Measurements from ENCODE around the gene CDCP2.

Gene CDCP2

GRCh38 chr1:54152696-54153095 lies at the start of gene CDCP2:
Gene CDCP2 (minus strand): TSS chr1:54153000. CDS start chr1:54152922, 78 bp downstream.
- DNase-seq = no peak

DNA sequence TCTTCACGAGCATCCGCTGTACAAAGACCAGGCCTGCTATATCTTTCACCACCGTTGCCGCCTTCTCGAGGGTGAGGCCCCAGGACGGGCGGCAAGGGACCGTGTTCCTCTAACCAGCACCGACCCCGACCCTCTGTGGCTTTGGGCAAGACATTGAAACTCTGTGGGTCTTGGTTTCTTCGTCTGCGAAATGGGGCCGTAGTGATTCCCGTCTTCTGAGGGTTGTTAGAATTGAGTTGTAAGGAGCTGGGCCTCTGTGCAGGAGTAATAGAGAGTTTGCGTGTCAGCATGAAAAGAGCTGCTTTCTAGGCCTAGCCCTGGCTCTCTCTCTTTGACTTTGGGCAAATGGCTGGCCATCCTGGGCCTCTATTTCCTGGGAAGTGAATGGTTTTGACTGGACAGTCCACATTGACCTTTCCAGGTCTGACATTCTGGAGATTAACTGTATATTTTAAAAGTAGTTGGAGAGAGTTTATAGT lies 47.8 kb upstream of the CDCP2 start:
- DNase-seq = no peak

GRCh38 chr1:54199765-54200518 lies 47.1 kb upstream of the CDCP2 start, which contains the start of the genes CYB5RL and MRPL37:
Gene CYB5RL (minus strand): TSS chr1:54200030. CDS start chr1:54195616, 4,414 bp downstream.
Gene MRPL37 (plus strand): TSS chr1:54200167. CDS start chr1:54200244, 77 bp downstream.
- DNase-seq = peak; percentile 97

DNA sequence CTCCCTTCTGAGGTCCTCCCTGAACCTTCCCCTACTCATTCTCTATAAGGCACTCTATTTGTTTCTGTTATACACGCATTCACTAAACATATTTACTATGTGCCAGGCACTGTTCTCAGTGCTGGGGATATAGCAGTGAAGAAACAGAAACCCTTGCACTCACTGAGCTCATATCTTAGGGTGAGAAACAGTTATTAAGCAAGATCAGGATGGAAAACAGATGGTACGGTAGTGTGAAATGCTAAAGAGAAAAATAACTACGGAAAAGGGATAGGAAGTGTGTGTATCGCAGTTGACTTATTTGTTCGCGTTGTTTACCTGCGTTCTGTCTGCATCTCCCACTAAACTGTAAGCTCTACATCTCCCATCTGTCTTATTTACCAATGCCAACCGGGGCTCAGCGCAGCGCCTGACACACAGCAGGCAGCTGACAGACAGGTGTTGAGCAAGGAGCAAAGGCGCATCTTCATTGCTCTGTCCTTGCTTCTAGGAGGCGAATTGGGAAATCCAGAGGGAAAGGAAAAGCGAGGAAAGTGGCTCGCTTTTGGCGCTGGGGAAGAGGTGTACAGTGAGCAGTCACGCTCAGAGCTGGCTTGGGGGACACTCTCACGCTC lies 46.5 kb upstream of the CDCP2 start:
- DNase-seq = no peak

GRCh38 chr1:54193453-54193852 lies 40.7 kb upstream of the CDCP2 start:
- no peak for DNase-seq

DNA sequence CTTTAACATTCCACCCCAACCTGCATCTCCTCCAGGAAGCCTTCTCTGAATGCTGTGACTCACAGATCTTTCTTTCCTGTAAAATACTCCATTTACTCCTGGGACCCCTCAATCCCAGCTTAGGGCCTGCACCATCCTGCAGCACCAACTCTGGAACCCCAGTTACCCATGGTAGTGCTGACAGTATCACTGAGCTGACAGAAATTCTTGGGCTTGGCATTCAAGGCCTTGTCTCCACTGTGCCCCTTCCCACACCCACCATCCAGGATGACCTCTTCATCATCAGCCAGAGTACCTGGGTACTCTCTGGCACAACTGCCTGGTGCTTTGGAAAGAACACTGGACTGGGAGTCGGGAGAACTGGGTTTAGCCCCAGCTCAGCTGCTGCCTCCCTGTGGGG lies 38.7 kb upstream of the CDCP2 start:
- DNase-seq = no peak

DNA sequence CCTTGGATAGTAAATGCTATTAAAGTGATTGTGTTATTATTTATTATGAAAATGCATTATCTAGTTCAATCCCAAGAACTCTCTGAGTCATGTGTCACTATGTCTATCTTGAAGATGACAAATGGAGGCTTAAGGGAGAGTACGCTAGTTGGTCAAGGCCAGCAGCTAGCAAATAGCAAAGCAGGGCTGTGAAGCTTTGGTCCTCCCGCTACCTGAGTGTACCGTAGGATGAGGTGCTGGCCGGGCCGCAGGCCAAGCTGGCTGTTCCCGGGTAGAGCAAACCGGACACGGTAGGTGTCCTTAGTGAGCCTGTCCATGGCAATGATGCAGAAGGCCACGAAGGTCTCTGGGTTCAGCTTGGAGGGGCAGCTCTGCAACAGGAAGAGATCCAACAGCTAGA lies 37.7 kb upstream of the CDCP2 start:
- DNase-seq = no peak

DNA sequence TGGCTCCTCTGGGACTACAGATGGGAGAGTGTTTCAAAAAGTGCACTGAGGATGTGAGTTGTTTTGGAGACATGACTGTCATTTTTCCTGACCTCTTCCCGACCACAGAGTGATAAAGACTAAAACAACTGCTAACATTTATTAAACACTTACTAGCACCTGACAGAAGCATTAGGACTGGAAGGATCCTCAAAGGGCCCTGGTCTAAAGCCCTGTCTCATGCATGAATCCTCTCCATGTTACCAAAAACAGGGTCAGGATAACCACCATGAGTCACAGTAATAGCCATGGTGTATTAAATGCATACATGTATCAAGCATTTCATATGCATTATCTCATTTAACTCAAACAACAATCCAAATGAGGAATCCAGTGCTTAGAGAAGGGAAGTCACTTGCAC lies 35.5 kb upstream of the CDCP2 start:
- DNase-seq = no peak

DNA sequence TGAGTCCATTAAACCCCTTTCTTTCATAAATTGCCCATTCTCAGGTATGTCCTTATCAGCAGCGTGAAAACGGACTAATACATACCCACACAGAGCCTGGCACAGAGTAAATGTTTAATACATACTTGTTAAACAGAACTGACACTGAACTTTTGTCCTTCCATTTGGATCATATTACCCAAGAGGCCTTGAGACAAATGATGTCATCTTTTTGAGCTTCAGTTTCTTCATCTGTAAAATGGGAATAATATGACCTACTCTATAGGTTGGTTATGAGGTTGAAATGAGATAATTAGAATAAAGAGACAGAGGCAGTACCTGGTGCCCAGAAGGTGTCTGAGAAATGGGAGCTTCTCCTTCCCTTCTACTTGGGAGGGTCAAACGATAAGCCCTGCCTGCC lies 33.3 kb upstream of the CDCP2 start:
- DNase-seq = no peak

GRCh38 chr1:54180701-54181360 lies 28.0 kb upstream of the CDCP2 start:
- DNase-seq = no peak

GRCh38 chr1:54178296-54179070 lies 25.7 kb upstream of the CDCP2 start:
- no peak for DNase-seq

DNA sequence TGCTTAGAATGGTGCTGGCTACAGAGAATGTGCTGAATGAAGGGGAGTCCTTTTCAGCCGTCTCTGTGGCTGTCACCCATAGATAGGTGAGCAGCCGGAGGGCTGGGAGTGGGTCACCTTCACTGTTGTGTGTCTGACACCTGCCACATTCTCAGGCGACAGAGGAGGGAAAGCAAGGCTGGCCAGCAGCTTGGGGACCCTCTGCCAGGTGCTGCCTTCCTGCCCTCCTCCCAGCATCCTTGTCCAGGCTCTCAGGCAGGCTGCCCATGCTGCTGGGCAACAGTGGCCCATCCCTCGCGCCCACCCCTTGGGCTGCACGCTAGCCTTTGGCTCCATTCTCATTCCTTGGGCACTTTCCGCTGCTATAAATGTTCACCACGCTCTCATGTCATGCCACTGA lies 24.9 kb upstream of the CDCP2 start:
- DNase-seq = no peak

GRCh38 chr1:54176621-54177327 lies 24.0 kb upstream of the CDCP2 start:
- DNase-seq = no peak

DNA sequence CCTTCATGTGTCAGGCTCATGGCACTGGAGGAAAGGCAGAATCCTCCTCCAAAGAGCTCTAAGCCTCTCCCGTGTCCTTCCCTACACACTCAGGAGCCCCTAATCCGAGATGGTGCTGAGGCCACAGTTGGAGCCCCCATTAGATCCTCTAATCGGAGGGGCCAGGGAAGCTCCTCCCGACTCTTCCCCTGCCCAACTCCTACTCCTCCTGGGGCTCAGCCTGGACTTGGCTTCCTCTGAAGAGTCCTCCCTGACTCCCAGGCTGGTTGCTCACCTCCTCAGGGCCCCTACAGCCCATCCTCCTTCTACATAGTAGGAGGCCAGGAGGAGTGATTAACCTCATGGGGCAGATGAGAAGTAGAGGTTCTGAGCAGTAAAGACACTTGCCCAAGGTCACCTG lies 21.3 kb upstream of the CDCP2 start:
- no peak for DNase-seq

DNA sequence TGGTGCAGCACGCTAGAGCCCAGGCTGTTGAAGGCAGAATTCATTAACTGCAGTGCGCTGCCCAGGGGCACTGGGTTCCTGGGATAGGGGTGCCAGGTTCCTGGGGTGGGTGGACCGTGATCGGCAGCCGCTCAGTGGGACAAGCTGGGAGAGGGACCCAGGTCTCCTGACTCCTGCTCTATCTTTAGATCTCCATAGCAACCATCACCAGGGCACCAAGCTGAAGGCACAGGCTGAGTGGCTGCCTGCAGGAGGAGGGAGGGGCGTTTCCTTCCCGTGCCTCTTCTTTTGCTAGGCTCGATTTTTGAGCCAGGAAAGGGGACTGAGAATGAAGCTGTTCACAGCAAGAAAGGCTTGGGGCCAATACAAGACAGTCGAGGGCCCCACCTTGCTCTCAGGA lies 20.9 kb upstream of the CDCP2 start:
- no peak for DNase-seq

DNA sequence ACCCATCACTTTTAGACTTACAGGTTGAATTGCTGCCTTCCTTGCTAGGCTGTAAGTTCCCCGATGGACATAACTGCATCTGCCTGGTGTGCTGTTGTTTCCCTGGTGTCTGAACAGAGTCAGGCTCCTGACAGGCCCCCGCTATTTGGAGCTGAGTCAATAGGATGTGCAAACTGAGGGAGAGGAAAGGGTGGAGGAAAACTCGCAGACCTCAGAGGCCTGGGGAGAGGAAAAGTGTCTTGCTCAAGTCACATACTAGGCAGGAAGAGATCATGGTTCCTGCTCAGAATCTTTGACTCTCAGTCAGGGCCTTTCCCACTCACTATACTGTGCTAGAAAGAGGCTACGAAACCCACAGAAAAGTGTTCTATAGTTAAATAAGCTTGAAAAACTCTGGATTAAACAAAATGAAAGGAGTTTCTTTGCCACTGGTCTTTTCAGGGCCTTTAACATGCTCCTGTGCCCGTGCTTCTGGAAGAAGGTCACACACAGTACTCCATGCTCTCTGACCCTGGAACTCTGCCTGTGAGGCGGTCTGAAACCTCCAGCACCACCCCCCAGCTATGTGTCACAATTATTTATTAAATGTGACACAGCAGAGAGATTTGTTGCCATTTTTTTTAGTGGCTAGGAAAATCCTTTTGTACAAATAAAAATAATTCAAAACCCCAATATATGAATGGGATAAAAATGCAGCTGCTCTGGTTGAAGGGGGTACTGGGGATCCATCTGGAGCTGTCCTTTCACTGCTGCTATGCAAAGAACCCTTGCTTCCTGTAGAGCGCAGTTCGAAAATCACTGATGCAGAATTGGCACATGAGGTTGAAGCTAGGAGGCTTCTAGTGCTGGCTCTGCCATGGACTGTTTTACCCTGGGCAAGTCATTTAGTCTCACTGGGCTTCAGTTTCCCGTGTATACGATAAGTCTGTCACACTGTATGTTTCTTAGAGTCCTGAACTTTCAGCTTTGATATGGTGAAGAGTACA lies 20.1 kb upstream of the CDCP2 start:
- DNase-seq = no peak

- no peak for DNase-seq
Observed at GRCh38 chr1:54171606-54172005, 18.8 kb upstream of the CDCP2 start.

DNA sequence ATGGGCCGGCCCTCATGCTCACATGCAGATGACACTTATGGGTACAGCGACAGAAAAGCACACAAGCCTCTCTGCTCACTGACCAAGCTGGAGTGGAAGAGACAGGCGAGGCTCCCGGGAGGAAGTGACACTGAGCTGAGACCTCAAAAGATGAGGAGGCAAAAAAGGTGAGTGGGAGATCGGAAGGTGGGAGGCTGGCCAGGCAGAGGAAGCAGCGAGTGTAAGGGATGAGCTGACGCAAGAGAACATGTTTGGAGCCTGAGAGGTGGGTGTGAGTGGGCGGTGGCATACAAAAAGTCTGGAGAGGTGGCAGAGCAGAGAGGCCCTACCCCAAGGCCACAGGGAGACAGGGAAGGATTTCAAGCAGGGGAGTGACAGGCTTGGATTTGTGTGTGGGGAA lies 18.2 kb upstream of the CDCP2 start:
- DNase-seq = no peak

DNA sequence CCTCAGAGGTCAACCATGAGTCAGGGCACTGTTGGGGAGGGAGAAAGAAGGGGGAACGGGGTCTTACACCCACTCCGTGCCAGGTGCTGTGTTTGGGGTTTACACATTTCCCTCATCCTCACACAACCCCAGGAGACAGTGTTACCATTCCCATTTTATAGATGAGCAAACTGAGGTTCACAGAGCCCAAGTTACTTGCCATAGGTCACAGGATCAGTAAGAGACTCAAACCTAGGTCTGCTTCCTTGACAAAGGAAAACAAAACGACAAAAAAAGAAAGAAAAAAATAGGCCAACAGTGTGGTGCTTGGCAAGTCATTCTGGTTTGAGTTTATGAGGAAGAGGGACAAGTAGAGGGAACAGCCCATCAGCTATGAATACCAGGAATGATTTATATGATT lies 16.3 kb upstream of the CDCP2 start:
- DNase-seq = no peak

- no peak for DNase-seq
Observed at GRCh38 chr1:54168206-54168965, 15.6 kb upstream of the CDCP2 start.
